Effector memory CD8-positive, alpha-beta T cell (primary cell): ENCODE measurements around the gene PPP1R3A.
"Not testable (repeated sequence)": the region's sequence is repeated elsewhere in the genome, so short reads cannot be mapped to it uniquely, and the experiment has no call there.

Experiments
- ATAC-seq: fragments of 150-1000 bp; cut with Tn5 transposase; replicated peaks from 2 replicates; pipeline ENCODE4 v1.10.0; 2021; ENCODE audit warnings: mild to moderate bottlenecking, moderate library complexity
- DNase-seq, 3 experiments: peaks; one replicate each; pipeline ENCODE4 v3.0.0; 2021
- H3K27ac Mint-ChIP-seq, 2 donors: one replicate each; pipeline ENCODE4 v1.8.0; 2022; ENCODE audit warnings: mild to moderate bottlenecking in 2 of 2, mixed read lengths in 2 of 2, moderate library complexity in 2 of 2
- H3K27me3 Mint-ChIP-seq, 2 donors: one replicate each; pipeline ENCODE4 v1.8.0; 2022; ENCODE audit warnings: mixed read lengths in 2 of 2
- H3K36me3 Mint-ChIP-seq: one replicate; pipeline ENCODE4 v1.8.0; 2022; ENCODE audit warnings: mild to moderate bottlenecking, moderate library complexity, mixed read lengths; ENCODE audit not compliant: insufficient read depth
- H3K4me1 Mint-ChIP-seq, 2 donors: one replicate each; pipeline ENCODE4 v1.8.0; 2022; ENCODE audit warnings: low read depth in 2 of 2, mixed read lengths in 2 of 2
- H3K4me3 Mint-ChIP-seq, 2 donors: one replicate each; pipeline ENCODE4 v1.8.0; 2022; ENCODE audit warnings: mild to moderate bottlenecking in 2 of 2, mixed read lengths in 2 of 2, moderate library complexity in 2 of 2
- H3K9me3 Mint-ChIP-seq, 2 donors: one replicate each; pipeline ENCODE4 v1.8.0; 2022; ENCODE audit warnings: mixed read lengths in 2 of 2
- total RNA-seq, 9 experiments: gene quantifications; one replicate each; lab custom pipeline; 2026; lab: John Stamatoyannopoulos, UW

The PPP1R3A gene, protein sequence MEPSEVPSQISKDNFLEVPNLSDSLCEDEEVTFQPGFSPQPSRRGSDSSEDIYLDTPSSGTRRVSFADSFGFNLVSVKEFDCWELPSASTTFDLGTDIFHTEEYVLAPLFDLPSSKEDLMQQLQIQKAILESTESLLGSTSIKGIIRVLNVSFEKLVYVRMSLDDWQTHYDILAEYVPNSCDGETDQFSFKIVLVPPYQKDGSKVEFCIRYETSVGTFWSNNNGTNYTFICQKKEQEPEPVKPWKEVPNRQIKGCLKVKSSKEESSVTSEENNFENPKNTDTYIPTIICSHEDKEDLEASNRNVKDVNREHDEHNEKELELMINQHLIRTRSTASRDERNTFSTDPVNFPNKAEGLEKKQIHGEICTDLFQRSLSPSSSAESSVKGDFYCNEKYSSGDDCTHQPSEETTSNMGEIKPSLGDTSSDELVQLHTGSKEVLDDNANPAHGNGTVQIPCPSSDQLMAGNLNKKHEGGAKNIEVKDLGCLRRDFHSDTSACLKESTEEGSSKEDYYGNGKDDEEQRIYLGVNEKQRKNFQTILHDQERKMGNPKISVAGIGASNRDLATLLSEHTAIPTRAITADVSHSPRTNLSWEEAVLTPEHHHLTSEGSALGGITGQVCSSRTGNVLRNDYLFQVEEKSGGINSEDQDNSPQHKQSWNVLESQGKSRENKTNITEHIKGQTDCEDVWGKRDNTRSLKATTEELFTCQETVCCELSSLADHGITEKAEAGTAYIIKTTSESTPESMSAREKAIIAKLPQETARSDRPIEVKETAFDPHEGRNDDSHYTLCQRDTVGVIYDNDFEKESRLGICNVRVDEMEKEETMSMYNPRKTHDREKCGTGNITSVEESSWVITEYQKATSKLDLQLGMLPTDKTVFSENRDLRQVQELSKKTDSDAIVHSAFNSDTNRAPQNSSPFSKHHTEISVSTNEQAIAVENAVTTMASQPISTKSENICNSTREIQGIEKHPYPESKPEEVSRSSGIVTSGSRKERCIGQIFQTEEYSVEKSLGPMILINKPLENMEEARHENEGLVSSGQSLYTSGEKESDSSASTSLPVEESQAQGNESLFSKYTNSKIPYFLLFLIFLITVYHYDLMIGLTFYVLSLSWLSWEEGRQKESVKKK
- 0 reads per million in 9 experiments for total RNA-seq

DNA sequence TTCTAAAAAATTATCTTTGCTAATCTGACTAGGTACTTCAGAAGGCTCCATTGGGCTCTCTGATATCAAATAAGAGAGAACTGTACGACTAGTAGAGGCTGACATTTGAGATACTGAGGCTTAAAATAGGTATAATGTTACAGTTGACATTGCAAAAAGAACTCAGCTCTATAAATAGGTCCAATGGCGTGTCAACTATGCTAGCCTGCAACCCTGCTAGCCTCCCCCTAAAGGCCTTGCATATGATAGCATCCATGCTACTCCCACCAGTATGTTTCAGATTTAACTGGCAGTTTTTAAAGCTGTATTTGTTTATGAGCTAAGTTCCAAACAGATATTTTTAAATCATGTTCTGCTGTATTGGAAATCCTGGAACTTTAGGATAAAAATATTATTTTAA, at the start of gene PPP1R3A:
TSS of gene PPP1R3A (minus strand) at position 64 of the 400 bp plus-strand sequence. CDS start at position 51, 13 bp downstream.
- H3K27ac Mint-ChIP-seq: no peak within 1 kb of the TSS
- no peak for DNase-seq
- H3K36me3 Mint-ChIP-seq: no peaks in the 10 kb centered on the region
- no peaks in the 10 kb centered on the region for H3K27me3 Mint-ChIP-seq
- no peaks in the 10 kb centered on the region for H3K4me1 Mint-ChIP-seq
- ATAC-seq: no peak
- H3K9me3 Mint-ChIP-seq: peaks cover 0 to 2% of the 10 kb centered on the region in 2 donors
- H3K4me3 Mint-ChIP-seq: no peak within 1 kb of the TSS

DNA sequence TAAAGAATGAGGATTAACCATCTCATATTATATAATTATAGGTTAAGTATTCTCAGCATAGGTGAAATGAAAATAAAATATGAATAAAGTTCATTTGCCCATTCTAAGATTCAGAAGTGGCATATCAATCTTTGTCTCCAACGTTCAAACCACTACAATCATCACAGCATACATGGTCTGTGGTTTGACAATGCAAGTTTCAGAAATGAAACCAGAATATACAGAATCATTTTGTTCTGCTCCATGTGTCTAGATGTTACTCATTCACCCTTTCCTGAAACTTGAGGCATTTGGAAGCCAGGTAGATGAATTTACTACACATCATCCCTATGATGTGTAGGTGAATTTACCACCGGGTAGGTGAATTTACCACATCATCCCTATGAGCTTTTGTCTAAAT, 44.5 kb upstream of the PPP1R3A start:
- no peak overlapping the region for H3K27ac Mint-ChIP-seq
- H3K4me1 Mint-ChIP-seq: no peaks in the 10 kb centered on the region
- DNase-seq: no peak
- no peak overlapping the region for H3K4me3 Mint-ChIP-seq
- no peaks in the 10 kb centered on the region for H3K36me3 Mint-ChIP-seq
- peaks cover 3 to 8% of the 10 kb centered on the region in 2 donors for H3K9me3 Mint-ChIP-seq
- no peak for ATAC-seq
- H3K27me3 Mint-ChIP-seq: no peaks in the 10 kb centered on the region

DNA sequence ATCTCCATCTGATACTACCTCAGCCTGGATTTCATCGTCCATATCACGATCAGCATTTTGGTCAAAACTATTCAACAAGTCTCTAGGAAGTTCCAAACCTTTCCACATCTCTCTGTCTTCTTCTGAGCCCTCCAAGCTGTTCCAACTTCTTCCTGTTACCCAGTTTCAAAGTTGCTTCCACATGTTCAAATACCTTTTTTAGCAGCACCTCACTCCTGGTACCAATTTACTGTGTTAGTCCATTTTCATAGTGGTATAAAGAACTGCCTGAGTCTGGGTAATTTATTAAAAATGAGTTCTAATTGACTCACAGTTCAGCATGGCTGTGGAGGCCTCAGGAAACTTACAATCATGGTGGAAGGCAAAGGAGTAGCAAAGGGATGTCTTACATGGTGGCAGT, 41.1 kb upstream of the PPP1R3A start:
- H3K27ac Mint-ChIP-seq: no peak overlapping the region
- DNase-seq (no peak), ATAC-seq (no peak)
- no peak overlapping the region for H3K4me3 Mint-ChIP-seq
- no peaks in the 10 kb centered on the region for H3K4me1 Mint-ChIP-seq
- H3K36me3 Mint-ChIP-seq: no peaks in the 10 kb centered on the region
- peaks cover 5 to 13% of the 10 kb centered on the region in 2 donors for H3K9me3 Mint-ChIP-seq
- no peaks in the 10 kb centered on the region for H3K27me3 Mint-ChIP-seq

DNA sequence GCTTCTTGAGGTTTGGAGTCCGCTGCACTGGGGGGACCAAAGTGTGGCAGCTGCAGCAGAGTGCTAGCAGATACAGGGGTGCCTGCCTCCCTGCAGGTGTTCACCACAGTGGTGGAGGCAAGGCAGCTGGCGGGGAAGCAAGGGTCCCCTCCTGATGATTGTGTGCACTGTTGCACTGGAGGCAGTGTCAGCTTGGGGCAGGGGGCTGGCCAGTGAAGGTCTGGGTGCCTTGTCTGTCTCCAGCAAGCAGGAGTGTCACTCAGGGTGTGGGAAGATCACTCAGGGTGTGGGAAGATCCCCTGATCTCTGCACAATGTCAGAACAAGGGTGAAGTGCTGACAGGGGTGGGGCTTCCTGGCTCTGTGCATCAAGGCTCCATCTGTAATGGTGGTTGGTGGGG, 36.3 kb upstream of the PPP1R3A start:
- Mint-ChIP-seq H3K27ac (no peak overlapping the region), H3K36me3 (no peaks in the 10 kb centered on the region), H3K4me3 (no peak overlapping the region), H3K27me3 (no peaks in the 10 kb centered on the region), H3K9me3 (peaks cover 9 to 33% of the 10 kb centered on the region in 2 donors), H3K4me1 (no peaks in the 10 kb centered on the region)
- ATAC-seq (no peak), DNase-seq (no peak)

DNA sequence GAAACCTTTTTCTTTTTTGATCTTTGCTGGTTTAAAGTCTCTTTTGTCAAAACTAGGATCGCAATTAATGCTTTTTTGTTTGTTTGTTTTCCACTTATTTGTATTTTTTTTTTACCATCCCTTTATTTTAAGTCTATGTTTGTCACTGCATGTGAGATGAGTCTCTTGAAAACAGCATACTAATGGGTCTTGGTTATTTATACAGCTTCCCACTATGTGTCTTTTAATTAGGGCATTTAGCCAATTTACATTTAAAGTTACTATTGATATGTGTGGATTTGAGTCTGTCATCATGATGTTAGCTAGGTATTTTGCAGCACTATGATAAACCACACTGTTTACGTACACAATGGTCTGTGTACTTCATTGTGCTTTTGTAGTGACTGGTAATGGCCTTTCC, 34.7 kb upstream of the PPP1R3A start:
- no peak overlapping the region for H3K4me3 Mint-ChIP-seq
- no peaks in the 10 kb centered on the region for H3K27me3 Mint-ChIP-seq
- H3K36me3 Mint-ChIP-seq: no peaks in the 10 kb centered on the region
- no peaks in the 10 kb centered on the region for H3K4me1 Mint-ChIP-seq
- H3K27ac Mint-ChIP-seq: no peak overlapping the region
- peaks cover 6 to 25% of the 10 kb centered on the region in 2 donors for H3K9me3 Mint-ChIP-seq
- DNase-seq: no peak
- no peak for ATAC-seq

DNA sequence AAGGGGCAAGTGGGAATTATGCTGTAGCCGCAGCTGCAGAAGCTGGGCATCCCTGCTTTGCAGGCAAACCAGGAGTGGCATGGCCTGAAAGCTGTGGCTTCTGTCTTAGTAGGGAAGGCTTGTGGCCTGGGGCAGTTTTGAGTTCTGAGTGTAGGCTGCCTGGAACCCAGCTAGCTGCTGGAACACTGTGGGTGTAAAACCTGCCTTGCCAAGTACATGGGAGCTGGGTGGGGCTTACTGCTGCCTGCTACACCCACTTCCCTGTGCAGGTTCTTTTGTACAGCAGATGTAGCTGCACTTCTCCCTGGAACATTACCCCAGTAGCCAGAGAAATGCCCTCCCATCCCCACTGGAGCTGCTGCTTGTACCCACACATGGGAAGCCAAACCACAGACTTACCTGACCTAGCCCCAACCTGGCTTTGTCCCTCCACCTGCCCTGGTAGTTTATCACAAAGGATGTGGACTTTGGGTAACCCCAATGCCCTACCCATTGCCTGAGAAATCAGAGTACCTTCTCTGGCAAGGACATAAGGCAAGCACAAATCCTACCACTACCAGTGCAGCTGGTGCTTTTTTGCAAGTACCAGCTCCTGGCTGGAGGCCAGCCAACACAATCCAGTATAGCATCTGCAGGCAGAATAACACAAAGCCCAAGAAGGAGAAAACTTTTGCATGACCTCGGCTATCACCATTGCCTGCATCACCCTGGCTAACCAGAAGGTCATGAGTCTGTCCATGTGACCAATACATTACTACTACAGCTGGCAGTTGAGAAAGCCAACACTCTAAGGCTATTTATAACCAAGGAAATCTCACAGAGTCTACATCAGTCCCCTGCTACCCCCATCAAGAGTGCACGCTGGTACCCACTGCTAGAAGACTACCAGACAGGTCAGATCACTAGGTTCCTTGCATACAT, 26.5 kb upstream of the PPP1R3A start:
- no peak overlapping the region for H3K27ac Mint-ChIP-seq
- H3K36me3 Mint-ChIP-seq: no peaks in the 10 kb centered on the region
- H3K27me3 Mint-ChIP-seq: no peaks in the 10 kb centered on the region
- H3K4me3 Mint-ChIP-seq: no peak overlapping the region
- H3K9me3 Mint-ChIP-seq: no peaks in the 10 kb centered on the region
- H3K4me1 Mint-ChIP-seq: no peaks in the 10 kb centered on the region
- ATAC-seq (no peak), DNase-seq (no peak)

DNA sequence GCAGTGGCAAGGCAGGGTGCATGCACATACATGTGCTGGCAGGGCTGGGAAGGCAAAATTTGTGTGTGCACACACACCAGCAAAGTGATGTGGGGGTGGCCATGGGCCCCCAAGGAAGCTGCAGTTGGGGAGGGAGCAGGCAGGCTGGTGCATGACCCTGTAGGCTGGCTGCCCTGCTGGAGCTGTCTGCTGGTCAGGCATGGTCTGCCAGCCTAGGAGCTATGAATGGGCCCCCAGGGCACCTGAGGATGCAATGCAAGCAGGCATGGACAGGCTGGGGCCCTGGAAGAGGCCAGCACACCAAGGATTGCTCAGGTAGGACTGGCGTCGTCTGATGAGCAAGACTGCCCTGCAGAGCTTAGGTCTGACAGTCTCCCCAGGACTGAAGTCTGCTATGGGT, 18.2 kb upstream of the PPP1R3A start:
- Mint-ChIP-seq H3K9me3 (peaks cover 0 to 2% of the 10 kb centered on the region in 2 donors), H3K4me1 (no peaks in the 10 kb centered on the region), H3K4me3 (no peak overlapping the region), H3K27ac (no peak overlapping the region), H3K27me3 (no peaks in the 10 kb centered on the region), H3K36me3 (no peaks in the 10 kb centered on the region)
- no peak for DNase-seq
- ATAC-seq: no peak

DNA sequence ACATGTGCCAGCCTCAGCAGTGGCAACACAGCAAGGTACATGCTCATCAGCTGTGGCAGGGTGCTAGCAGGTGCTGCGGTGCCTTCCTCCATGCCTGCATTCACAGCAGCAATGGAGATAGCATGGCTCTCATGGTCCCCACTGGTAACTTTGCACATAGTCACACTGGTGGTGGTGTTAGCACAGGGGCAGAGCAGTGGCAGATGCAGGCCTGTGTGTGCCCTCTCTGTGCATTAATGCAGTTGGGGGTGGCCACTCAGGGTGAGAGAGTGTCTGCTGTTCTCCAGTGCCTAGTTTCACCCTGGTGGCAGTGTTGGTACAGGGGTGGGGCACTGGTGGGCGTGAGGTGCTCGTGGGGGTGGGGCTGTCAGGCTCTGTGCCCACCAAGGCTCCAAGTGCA, 17.7 kb upstream of the PPP1R3A start:
- H3K36me3 Mint-ChIP-seq: no peaks in the 10 kb centered on the region
- peaks cover 0 to 2% of the 10 kb centered on the region in 2 donors for H3K9me3 Mint-ChIP-seq
- H3K4me3 Mint-ChIP-seq: no peak overlapping the region
- no peak overlapping the region for H3K27ac Mint-ChIP-seq
- no peaks in the 10 kb centered on the region for H3K27me3 Mint-ChIP-seq
- DNase-seq: no peak
- no peak for ATAC-seq
- no peaks in the 10 kb centered on the region for H3K4me1 Mint-ChIP-seq

DNA sequence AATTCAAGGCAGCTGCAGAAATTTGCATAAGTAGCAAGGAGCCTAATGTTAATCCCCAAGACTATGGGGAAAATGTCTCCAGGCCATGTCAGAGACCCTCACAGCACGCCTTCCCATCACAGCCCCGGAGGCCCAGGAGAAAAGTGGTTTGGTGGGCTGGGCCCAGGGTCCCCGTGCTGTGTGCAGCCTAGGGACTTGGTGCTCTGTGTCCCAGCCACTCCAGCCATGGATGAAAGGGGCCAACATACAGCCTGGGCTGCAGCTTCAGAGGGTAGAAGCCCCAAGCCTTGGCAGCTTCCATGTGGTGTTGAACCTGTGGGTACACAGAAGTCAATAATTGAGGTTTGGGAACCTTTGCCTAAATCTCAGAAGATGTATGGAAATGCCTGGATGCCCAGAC, 10.6 kb upstream of the PPP1R3A start:
- H3K27ac Mint-ChIP-seq, H3K4me1 Mint-ChIP-seq: not testable (repeated sequence)

DNA sequence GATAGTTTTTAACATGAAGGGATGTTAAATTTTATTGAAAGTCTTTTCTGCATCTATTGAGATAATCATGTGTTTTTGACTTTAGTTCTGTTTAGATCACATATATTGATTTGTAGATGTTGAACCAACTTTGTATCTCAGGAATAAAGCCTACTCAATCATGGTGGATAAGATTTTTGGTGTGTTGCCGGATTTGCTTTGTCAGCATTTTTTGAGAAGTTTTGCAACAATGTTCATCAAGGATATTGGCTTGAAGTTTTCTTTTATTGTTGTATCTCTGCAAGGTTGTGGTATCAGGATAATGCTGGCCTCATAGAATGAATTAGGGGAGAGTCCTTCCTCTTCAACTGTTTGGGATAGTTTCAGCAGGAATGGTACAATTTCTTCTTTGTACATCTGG, 9.3 kb upstream of the PPP1R3A start:
- Mint-ChIP-seq H3K36me3 (no peaks in the 10 kb centered on the region), H3K27me3 (no peaks in the 10 kb centered on the region), H3K27ac (no peak overlapping the region), H3K4me3 (no peak overlapping the region), H3K9me3 (peaks cover 0 to 3% of the 10 kb centered on the region in 2 donors), H3K4me1 (no peaks in the 10 kb centered on the region)
- ATAC-seq (no peak), DNase-seq (no peak)

More for the DNA sequence above, 10.6 kb upstream of the PPP1R3A start:
- H3K27me3 Mint-ChIP-seq, H3K36me3 Mint-ChIP-seq, H3K9me3 Mint-ChIP-seq, ATAC-seq, DNase-seq, H3K4me3 Mint-ChIP-seq: not testable (repeated sequence)

DNA sequence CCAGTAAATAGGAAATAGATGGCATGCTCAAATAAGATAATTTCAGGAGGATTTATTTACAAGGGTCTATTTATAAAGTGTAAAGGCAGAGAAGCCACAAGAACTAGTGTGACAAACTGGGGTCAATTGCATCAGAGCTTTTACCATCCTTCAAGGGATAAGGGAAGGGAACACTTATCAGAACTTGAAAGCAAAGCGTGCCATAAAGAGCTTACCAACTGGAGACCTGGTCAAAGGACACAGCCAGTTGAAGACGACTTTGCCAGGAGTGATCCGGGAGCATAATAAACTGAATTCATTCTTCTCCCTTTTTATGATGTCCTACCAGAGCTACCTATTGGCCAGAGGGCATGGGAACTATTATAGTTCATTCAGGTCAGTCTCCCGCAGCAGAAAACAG, 3.2 kb upstream of the PPP1R3A start:
- Mint-ChIP-seq H3K4me3 (no peak overlapping the region), H3K9me3 (peaks cover 0 to 4% of the 10 kb centered on the region in 2 donors), H3K27ac (no peak overlapping the region), H3K36me3 (no peaks in the 10 kb centered on the region), H3K27me3 (no peaks in the 10 kb centered on the region), H3K4me1 (no peaks in the 10 kb centered on the region)
- no peak for DNase-seq
- no peak for ATAC-seq

DNA sequence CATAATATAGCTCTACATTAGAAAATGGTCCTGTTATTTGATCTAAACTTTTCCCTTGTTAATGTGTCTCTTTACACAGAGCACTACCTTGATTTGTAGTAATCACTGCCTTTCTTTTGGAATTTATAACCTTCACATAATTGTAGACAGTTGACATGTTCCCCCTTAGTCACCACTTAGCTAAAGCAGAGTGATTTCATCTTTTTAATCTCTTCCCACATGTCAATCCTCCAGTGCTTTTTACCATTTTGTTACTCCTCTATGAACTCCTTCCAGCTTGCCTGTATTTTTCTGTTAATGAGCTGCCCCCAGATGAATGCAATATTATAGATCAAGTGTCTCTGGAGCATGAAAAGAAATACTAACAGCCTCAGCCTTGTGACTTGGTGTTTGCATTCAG, 2.6 kb upstream of the PPP1R3A start:
- no peak for ATAC-seq
- DNase-seq: no peak
- H3K27ac Mint-ChIP-seq: no peak overlapping the region
- no peaks in the 10 kb centered on the region for H3K4me1 Mint-ChIP-seq
- H3K9me3 Mint-ChIP-seq: peaks cover 0 to 4% of the 10 kb centered on the region in 2 donors
- H3K27me3 Mint-ChIP-seq: no peaks in the 10 kb centered on the region
- H3K36me3 Mint-ChIP-seq: no peaks in the 10 kb centered on the region
- no peak overlapping the region for H3K4me3 Mint-ChIP-seq

DNA sequence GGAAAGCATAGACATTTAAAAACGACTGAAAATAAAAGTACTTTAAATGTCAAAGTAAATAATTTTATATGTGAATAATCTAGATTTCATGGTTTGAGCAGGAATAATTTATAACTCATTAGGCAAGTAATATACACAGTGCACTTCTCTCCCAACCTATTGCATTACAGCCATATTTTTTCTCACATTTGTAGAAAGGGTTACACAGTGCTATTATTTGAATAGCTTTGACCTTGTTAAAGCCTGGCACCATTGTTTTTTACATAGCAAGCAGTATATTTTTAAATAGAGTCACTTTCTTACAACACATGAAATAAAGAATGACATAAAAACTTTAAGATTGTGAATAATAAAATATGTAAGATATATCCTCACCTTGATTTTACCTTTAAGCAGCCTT, 969 bp downstream of the PPP1R3A start:
- Mint-ChIP-seq H3K27ac (no peak overlapping the region), H3K9me3 (peaks cover 0 to 2% of the 10 kb centered on the region in 2 donors), H3K4me3 (no peak overlapping the region), H3K4me1 (no peaks in the 10 kb centered on the region), H3K36me3 (no peaks in the 10 kb centered on the region), H3K27me3 (no peaks in the 10 kb centered on the region)
- DNase-seq (no peak), ATAC-seq (no peak)
